ENCODE data around the gene CCDC159. TPM values are rescaled to one million over a fixed set of nuclear protein-coding genes. Genes with fewer than 3 reads are reported as not detected.

CCDC159 gene
- total and polyA plus RNA-seq, 2 of the 13 experiments (the other 11 are each of a cell fraction or from before 2014, with no cell fraction given), result 1.7 to 6.3 TPM

DNA sequence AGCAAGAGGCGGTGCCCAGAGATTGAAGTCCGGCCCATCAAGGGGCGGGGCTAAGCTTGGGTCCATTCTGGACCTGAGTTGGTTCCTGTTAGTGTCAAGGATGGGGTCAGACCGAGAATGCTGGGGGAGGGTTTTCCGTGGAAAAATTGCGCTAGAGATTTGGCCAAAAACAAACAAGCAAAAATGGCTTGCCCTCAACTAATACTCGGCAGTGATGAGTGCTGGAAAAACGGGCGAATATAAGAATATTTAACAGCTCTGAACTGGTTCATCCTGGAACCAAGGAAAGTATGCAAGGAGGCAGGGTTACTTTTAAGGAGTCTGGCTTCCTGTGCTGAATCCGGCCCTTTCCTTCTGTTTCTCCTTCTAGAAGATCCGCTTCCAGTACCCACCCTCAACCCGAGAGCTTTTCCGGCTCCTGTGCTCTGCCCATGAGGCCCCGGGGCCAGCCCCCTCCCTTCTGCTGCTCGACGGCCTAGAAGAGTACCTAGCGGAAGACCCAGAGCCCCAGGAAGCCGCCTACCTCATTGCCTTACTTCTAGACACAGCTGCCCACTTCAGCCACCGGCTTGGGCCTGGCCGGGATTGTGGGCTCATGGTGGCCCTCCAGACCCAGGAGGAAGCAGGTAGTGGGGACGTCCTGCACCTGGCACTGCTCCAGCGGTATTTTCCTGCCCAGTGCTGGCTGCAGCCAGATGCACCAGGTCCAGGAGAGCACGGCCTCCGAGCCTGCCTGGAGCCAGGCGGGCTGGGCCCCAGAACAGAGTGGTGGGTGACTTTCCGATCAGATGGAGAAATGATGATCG, 29.0 kb downstream of the CCDC159 start:
- peak; percentile 50 for ATAC-seq
- in situ Hi-C loops (cut with HindIII; ENCODE audit: extremely low pct_ligation_motif_present, low pct_unique_long_range_greater_than_20kb) (no loop called here), intact Hi-C loops (cut with micrococcal nuclease; ENCODE audit: unreplicated experiment) (no loop called here)
- peak overlapping the region; percentile 94 for H3K4me2 ChIP-seq (ENCODE audit: low read depth, low read length)
- WGBS (ENCODE audit: low lambda C conversion rate), result 5% methylated on average over 18 of the region's 27 CpGs
- no peak overlapping the region for H2AFZ ChIP-seq (ENCODE audit: low read length)
- no peaks in the 10 kb centered on the region for H3K9me3 ChIP-seq (ENCODE audit: low read length)
- 0 out of 5 replicates have a peak, but pooled peaks cover 1 to 4% of the 10 kb centered on the region in 2 experiments for H3K36me3 ChIP-seq (replicated peaks in 1 of 2; ENCODE audit: control insufficient read depth in 1 of 2, insufficient read depth in 2 of 2, low read length in 2 of 2)
- TSS peak; percentile 86 for BruUV-seq (replicated peaks)
- peak overlapping the region; percentile 68 for H3K27ac ChIP-seq (ENCODE audit: extremely low read length, insufficient read depth, low read length)
- CTCF ChIA-PET (ENCODE audit: low intra/inter-chr PET ratio, low total read pairs), result no interaction called here
- DNase-seq (ENCODE audit: low spot score), result peak; percentile 31
- peaks cover 12% of the 10 kb centered on the region for H3K79me2 ChIP-seq (ENCODE audit: insufficient read depth, low read length)
- peak overlapping the region; percentile 65 to 80 (median 69) for H3K4me3 ChIP-seq (replicated peaks in 1 of 3; ENCODE audit: insufficient read depth in 1 of 3, low read depth in 2 of 3, low read length in 3 of 3)
- POLR2A ChIA-PET, result interaction anchor here (0.6 to 3.3 kb wide), 50 partner anchors 9 to 539 kb away, joined by 3 to 68 read pairs (median 4); partner anchors contain the start of genes CCDC159, ECSIT, ELOF1 and EPOR
- H3K4me1 ChIP-seq (ENCODE audit: insufficient read depth, low read length), result peaks cover 39% of the 10 kb centered on the region
- no peaks in the 10 kb centered on the region for H4K20me1 ChIP-seq (ENCODE audit: insufficient read depth, low read length)
- no peaks in the 10 kb centered on the region; a peak in 1 of 5 replicates for H3K27me3 ChIP-seq (ENCODE audit: control insufficient read depth in 1 of 2, insufficient read depth in 2 of 2, low read length in 2 of 2)
- no peak for FAIRE-seq
- peak overlapping the region; percentile 77 for H3K9ac ChIP-seq (ENCODE audit: insufficient read depth, low read depth, low read length)
- TF ChIP-seq ERF (CRISPR knock-in tag; IDR thresholded peaks at IDR 0.05), result no peak; the same call in none of the 2 replicates
- TF ChIP-seq, protein P1, sequence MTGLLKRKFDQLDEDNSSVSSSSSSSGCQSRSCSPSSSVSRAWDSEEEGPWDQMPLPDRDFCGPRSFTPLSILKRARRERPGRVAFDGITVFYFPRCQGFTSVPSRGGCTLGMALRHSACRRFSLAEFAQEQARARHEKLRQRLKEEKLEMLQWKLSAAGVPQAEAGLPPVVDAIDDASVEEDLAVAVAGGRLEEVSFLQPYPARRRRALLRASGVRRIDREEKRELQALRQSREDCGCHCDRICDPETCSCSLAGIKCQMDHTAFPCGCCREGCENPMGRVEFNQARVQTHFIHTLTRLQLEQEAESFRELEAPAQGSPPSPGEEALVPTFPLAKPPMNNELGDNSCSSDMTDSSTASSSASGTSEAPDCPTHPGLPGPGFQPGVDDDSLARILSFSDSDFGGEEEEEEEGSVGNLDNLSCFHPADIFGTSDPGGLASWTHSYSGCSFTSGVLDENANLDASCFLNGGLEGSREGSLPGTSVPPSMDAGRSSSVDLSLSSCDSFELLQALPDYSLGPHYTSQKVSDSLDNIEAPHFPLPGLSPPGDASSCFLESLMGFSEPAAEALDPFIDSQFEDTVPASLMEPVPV (CRISPR knock-in tag; IDR thresholded peaks at IDR 0.05), result no peak; the same call in 1 of the 2 replicates
- no peak for TF ChIP-seq TCF7L2 (IDR thresholded peaks at IDR 0.05; ENCODE audit: low read depth, low read length)
- TF ChIP-seq, protein P2, sequence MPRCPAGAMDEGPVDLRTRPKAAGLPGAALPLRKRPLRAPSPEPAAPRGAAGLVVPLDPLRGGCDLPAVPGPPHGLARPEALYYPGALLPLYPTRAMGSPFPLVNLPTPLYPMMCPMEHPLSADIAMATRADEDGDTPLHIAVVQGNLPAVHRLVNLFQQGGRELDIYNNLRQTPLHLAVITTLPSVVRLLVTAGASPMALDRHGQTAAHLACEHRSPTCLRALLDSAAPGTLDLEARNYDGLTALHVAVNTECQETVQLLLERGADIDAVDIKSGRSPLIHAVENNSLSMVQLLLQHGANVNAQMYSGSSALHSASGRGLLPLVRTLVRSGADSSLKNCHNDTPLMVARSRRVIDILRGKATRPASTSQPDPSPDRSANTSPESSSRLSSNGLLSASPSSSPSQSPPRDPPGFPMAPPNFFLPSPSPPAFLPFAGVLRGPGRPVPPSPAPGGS (CRISPR knock-in tag; IDR thresholded peaks at IDR 0.05), result peak; percentile 36; the same call in 1 of the 2 replicates
- no peak for TF ChIP-seq NONO (IDR thresholded peaks at IDR 0.05)
- no peak for TF ChIP-seq NONO (CRISPR knock-in tag; conservative IDR thresholded peaks at IDR 0.05)
- TF ChIP-seq, protein P3, sequence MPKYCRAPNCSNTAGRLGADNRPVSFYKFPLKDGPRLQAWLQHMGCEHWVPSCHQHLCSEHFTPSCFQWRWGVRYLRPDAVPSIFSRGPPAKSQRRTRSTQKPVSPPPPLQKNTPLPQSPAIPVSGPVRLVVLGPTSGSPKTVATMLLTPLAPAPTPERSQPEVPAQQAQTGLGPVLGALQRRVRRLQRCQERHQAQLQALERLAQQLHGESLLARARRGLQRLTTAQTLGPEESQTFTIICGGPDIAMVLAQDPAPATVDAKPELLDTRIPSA (CRISPR knock-in tag; IDR thresholded peaks at IDR 0.05; ENCODE audit: borderline replicate concordance), result no peak
- no peak; the same call in 1 of the 2 replicates for TF ChIP-seq GABPB1 (CRISPR knock-in tag; IDR thresholded peaks at IDR 0.05)
- TF ChIP-seq, protein P4, sequence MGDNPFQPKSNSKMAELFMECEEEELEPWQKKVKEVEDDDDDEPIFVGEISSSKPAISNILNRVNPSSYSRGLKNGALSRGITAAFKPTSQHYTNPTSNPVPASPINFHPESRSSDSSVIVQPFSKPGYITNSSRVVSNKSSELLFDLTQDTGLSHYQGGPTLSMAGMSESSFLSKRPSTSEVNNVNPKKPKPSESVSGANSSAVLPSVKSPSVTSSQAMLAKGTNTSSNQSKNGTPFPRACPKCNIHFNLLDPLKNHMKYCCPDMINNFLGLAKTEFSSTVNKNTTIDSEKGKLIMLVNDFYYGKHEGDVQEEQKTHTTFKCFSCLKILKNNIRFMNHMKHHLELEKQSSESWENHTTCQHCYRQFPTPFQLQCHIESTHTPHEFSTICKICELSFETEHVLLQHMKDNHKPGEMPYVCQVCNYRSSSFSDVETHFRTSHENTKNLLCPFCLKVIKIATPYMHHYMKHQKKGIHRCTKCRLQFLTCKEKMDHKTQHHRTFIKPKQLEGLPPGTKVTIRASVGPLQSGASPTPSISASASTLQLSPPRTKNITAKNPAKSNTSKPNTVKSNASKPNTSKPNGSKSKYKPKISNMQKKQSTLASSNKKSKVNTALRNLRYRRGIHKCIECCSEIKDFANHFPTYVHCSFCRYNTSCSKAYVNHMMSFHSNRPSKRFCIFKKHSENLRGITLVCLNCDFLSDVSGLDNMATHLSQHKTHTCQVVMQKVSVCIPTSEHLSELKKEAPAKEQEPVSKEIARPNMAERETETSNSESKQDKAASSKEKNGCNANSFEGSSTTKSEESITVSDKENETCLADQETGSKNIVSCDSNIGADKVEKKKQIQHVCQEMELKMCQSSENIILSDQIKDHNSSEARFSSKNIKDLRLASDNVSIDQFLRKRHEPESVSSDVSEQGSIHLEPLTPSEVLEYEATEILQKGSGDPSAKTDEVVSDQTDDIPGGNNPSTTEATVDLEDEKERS (CRISPR knock-in tag; IDR thresholded peaks at IDR 0.05), result no peak
- TF ChIP-seq ZBTB8A (CRISPR knock-in tag; IDR thresholded peaks at IDR 0.05; ENCODE audit: borderline replicate concordance, low read depth), result no peak
- TF ChIP-seq ZNF75D (CRISPR knock-in tag; IDR thresholded peaks at IDR 0.05; ENCODE audit: borderline replicate concordance), result no peak
- no peak; the same call in 1 of the 2 replicates for TF ChIP-seq MED13 (CRISPR knock-in tag; IDR thresholded peaks at IDR 0.05)
- TF ChIP-seq GATAD1 (CRISPR knock-in tag; IDR thresholded peaks at IDR 0.05), result no peak; the same call in 1 of the 2 replicates
- TF ChIP-seq, protein P5, sequence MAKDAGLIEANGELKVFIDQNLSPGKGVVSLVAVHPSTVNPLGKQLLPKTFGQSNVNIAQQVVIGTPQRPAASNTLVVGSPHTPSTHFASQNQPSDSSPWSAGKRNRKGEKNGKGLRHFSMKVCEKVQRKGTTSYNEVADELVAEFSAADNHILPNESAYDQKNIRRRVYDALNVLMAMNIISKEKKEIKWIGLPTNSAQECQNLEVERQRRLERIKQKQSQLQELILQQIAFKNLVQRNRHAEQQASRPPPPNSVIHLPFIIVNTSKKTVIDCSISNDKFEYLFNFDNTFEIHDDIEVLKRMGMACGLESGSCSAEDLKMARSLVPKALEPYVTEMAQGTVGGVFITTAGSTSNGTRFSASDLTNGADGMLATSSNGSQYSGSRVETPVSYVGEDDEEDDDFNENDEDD (CRISPR knock-in tag; IDR thresholded peaks at IDR 0.05; ENCODE audit: borderline replicate concordance), result no peak
- TF ChIP-seq ZNF792 (CRISPR knock-in tag; IDR thresholded peaks at IDR 0.05), result no peak
- TF ChIP-seq SALL2 (CRISPR knock-in tag; IDR thresholded peaks at IDR 0.05), result no peak
